ENCODE data around the gene TRIP6.

TRIP6 gene

DNA sequence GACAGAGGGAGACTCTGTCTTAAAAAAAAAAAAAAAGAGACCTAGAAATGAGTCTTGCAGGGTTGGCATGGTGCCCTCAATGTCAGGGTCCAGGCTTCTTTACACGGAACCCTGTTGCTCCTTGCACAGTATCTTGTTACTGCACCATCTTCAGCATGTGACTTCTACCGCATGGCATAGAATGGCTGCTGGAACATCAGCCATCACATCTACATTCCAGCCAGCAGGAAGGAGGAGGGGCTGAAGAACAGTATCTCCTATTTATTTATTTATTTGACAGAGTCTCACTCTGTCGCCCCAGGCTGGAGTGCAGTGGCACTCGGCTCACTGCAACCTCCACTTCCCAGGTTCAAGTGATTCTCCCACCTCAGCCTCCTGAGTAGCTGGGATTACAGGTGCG, 32.2 kb downstream of the TRIP6 start:
- Histone ChIP-seq H3K4me1 (ENCODE audit: low read depth, poor library complexity, severe bottlenecking) (peaks cover 33% of the 10 kb centered on the region), H3K9ac (no peak overlapping the region), H4K20me1 (ENCODE audit: insufficient read depth) (no peaks in the 10 kb centered on the region), H3K27me3 (ENCODE audit: insufficient read depth, low read depth) (peaks cover 21% of the 10 kb centered on the region), H3K4me3 (IDR thresholded peaks at IDR 0.05; ENCODE audit: insufficient read depth, low read depth, low read length) (no peak overlapping the region), H3K36me3 (ENCODE audit: insufficient read depth) (no peaks in the 10 kb centered on the region), H2AFZ (ENCODE audit: low read depth) (no peak overlapping the region), H3K27ac (no peak overlapping the region), H3K79me2 (ENCODE audit: insufficient read depth, low read depth) (no peaks in the 10 kb centered on the region), H3K4me2 (no peak overlapping the region)
- TF ChIP-seq CTCF (conservative IDR thresholded peaks at IDR 0.05; ENCODE audit: low read depth, low read length), result no peak

DNA sequence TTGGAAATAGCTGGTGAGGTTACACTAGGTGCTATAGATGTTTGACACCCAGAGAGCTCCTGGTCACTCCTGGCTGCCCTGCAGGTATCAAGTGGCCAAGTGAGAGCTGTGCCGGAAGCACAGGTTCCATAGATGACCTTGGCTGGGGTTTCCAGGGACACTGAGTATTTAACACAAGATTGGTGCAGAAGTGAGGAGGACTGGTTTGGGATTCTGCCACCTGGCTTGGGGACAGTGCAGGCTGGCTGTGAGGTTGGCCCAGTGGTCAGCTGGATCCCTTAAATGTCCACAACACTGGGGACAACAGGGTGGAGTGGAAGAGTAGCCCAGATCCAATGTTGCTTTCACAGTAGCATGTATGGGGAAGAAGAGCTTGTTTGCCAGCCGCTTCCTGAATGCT, 33.8 kb downstream of the TRIP6 start:
- no peak overlapping the region for H3K4me3 ChIP-seq (IDR thresholded peaks at IDR 0.05; ENCODE audit: insufficient read depth, low read depth, low read length)
- no peak overlapping the region for H3K27ac ChIP-seq
- no peaks in the 10 kb centered on the region for H3K79me2 ChIP-seq (ENCODE audit: insufficient read depth, low read depth)
- no peak for TF ChIP-seq CTCF (conservative IDR thresholded peaks at IDR 0.05; ENCODE audit: low read depth, low read length)
- H3K4me2 ChIP-seq, result peak overlapping the region; percentile 83; the same call in 1 of the 2 replicates
- H3K36me3 ChIP-seq (ENCODE audit: insufficient read depth), result no peaks in the 10 kb centered on the region
- H3K9ac ChIP-seq, result no peak overlapping the region
- no peaks in the 10 kb centered on the region for H4K20me1 ChIP-seq (ENCODE audit: insufficient read depth)
- H3K4me1 ChIP-seq (ENCODE audit: low read depth, poor library complexity, severe bottlenecking), result peaks cover 29% of the 10 kb centered on the region
- H3K27me3 ChIP-seq (ENCODE audit: insufficient read depth, low read depth), result peaks cover 12% of the 10 kb centered on the region
- H2AFZ ChIP-seq (ENCODE audit: low read depth), result no peak overlapping the region

DNA sequence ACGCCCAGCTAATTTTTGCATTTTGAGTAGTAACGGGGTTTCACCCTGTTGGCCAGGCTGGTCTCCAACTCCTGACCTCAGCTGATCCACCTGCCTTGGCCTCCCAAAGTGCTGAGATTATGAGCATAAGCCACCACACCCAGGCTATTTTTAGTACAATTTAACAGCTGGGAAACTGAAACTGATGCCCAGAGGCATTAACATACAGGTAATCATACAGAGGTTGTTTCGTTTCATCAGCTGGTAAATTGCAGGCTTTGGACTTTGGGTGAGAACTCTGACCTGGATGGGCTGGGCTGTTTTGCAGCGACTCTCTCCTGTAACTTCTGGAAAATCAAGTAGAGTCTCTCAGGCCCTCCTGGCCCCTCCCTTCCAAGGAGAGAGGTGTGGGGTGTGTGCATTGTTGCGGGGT, 34.7 kb downstream of the TRIP6 start:
- TF ChIP-seq CTCF (conservative IDR thresholded peaks at IDR 0.05; ENCODE audit: low read depth, low read length), result no peak
- Histone ChIP-seq H3K36me3 (ENCODE audit: insufficient read depth) (no peaks in the 10 kb centered on the region), H3K9ac (no peak overlapping the region), H3K4me3 (IDR thresholded peaks at IDR 0.05; ENCODE audit: insufficient read depth, low read depth, low read length) (no peak overlapping the region), H3K4me2 (peak overlapping the region; percentile 83), H4K20me1 (ENCODE audit: insufficient read depth) (no peaks in the 10 kb centered on the region), H3K4me1 (ENCODE audit: low read depth, poor library complexity, severe bottlenecking) (peaks cover 29% of the 10 kb centered on the region), H3K27me3 (ENCODE audit: insufficient read depth, low read depth) (peaks cover 4% of the 10 kb centered on the region; the same call in 1 of the 2 replicates), H2AFZ (ENCODE audit: low read depth) (peak overlapping the region; percentile 13; the same call in 1 of the 2 replicates), H3K27ac (no peak overlapping the region), H3K79me2 (ENCODE audit: insufficient read depth, low read depth) (no peaks in the 10 kb centered on the region)

GRCh38 chr7:100902638-100903037, 35.5 kb downstream of the TRIP6 start:
- Histone ChIP-seq H3K4me3 (IDR thresholded peaks at IDR 0.05; ENCODE audit: insufficient read depth, low read depth, low read length) (no peak overlapping the region), H3K4me2 (no peak overlapping the region), H3K27ac (no peak overlapping the region), H3K27me3 (ENCODE audit: insufficient read depth, low read depth) (peaks cover 4% of the 10 kb centered on the region; the same call in 1 of the 2 replicates), H3K9ac (no peak overlapping the region), H2AFZ (ENCODE audit: low read depth) (no peak overlapping the region), H4K20me1 (ENCODE audit: insufficient read depth) (no peaks in the 10 kb centered on the region), H3K4me1 (ENCODE audit: low read depth, poor library complexity, severe bottlenecking) (peaks cover 29% of the 10 kb centered on the region), H3K79me2 (ENCODE audit: insufficient read depth, low read depth) (no peaks in the 10 kb centered on the region), H3K36me3 (ENCODE audit: insufficient read depth) (no peaks in the 10 kb centered on the region)
- TF ChIP-seq CTCF (conservative IDR thresholded peaks at IDR 0.05; ENCODE audit: low read depth, low read length), result no peak
